GM20000 (cell line): ENCODE measurements around the gene CD48.

Experiments
- DNase-seq: peaks from one replicate; pipeline ENCODE4 v3.0.0; 2012; ENCODE audit warnings: low spot score
- TF ChIP-seq, protein P1 (sequence below): IDR thresholded peaks from 2 replicates; pipeline ENCODE4 v1.5.1; 2012; ENCODE audit warnings: mild to moderate bottlenecking, control low read depth; ENCODE audit errors: extremely low read depth, missing control alignments

CD48 gene

DNA sequence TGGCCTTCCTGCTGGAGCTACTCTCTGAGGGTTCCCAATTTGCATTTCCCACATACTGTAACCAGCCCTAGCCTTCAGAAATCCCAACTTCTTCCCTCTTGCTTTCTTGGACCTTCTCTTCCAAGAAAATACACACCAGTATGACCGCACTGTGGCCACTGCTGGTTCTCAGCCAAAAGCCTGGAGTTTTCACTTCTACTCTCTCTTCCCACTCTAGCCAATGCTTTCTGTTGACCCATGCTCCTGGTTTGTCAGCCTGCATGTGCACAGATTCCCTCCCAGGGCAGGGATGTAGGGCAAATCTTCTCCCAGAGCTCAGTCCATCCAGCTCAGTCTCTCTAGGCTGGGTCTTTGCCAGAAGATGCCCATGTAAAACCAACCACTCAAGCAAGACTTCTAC lies 65.4 kb downstream of the CD48 start:
- TF ChIP-seq, protein P1, sequence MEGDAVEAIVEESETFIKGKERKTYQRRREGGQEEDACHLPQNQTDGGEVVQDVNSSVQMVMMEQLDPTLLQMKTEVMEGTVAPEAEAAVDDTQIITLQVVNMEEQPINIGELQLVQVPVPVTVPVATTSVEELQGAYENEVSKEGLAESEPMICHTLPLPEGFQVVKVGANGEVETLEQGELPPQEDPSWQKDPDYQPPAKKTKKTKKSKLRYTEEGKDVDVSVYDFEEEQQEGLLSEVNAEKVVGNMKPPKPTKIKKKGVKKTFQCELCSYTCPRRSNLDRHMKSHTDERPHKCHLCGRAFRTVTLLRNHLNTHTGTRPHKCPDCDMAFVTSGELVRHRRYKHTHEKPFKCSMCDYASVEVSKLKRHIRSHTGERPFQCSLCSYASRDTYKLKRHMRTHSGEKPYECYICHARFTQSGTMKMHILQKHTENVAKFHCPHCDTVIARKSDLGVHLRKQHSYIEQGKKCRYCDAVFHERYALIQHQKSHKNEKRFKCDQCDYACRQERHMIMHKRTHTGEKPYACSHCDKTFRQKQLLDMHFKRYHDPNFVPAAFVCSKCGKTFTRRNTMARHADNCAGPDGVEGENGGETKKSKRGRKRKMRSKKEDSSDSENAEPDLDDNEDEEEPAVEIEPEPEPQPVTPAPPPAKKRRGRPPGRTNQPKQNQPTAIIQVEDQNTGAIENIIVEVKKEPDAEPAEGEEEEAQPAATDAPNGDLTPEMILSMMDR: no peak
- no peak for DNase-seq

DNA sequence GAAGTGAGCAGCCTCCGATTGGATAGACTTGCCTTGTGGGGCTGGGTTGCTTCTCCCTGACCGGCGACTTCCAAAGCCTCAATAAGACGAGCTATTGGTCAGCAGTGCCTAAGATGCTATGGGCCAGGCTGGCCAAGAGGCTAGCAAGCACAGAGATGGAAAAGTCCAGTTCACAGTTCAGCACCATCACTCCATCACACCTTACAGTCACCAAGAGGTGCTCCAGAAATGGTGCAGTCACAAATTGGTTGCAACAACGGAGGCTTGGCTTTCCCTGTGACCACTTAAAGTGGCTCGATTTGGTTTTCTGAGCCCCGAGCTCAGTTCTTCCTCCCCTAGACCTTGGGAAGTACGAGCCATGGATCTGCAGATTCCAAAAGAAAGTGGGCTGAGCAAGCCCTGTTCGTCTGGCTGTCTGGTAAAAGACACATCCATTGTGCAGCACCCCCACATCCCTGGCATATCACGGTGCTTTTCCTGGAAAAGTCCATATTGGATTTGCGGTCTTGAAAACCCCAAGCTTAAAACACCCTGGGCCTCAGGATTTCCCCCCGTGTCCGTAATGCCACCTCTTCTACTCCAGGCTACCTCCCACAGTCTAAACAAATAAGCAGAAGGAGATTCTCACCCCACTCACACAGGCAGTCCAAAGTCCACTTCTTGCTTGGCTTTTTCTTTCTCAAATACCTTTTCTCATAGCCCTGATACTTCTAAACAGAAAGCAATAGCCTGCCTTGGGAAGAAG lies 66.1 kb downstream of the CD48 start:
- TF ChIP-seq, protein P1: no peak
- no peak for DNase-seq

DNA sequence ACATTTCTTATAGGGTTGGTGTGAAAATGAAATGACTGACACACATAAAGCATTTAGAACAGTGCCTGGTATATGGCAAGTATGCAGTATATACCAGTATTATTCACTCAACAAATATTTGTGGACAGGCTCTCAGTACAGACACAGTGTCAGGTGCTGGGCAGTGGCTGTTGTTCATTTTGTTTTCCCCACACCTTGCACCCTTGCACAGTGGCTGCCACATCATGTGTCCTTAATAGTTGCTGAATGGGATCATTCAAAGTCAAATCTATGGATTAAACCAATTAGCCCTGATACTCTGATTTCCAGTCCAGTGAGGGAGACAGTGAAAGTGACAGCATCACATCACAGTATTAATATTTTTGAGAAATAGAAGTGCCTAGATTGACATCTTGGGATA lies 67.2 kb downstream of the CD48 start:
- no peak for DNase-seq
- TF ChIP-seq, protein P1: no peak

DNA sequence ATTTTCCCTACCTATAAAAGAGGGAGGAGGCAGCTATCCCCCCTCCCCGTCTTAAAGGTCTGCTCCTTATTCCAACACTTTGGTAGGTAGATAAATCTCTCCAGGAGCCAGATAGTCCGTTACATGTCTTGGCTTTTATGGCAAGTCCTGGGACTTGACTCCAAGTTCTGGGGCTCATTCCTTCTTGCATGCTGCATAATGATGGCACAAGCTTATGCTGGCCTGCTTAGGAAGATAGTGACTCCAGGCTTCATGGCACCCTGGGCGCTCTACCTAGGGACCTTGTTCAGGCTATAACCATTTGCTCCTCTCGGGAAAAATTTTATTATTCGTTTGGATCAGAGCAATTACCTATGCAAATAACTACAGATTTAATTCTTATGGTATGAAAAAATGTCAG lies 68.5 kb downstream of the CD48 start:
- no peak for DNase-seq
- TF ChIP-seq, protein P1: no peak

DNA sequence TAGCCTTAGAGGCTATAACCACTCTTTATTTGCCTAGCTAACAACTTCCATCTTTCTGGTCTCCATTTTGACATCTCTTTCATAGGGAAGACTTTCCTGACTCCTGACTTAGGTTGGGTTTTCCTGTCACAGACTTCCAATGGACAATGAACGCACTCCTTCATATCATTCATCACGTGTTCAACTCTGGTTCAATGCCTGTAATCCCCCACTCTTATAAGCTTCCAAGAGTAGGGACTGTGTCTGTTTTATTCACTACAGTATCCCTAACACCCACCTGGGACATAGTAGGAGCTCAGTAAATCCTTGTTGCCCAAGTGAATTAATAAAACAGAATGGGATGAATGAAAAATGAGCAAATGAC lies 69.4 kb downstream of the CD48 start:
- no peak for DNase-seq
- TF ChIP-seq, protein P1: no peak

DNA sequence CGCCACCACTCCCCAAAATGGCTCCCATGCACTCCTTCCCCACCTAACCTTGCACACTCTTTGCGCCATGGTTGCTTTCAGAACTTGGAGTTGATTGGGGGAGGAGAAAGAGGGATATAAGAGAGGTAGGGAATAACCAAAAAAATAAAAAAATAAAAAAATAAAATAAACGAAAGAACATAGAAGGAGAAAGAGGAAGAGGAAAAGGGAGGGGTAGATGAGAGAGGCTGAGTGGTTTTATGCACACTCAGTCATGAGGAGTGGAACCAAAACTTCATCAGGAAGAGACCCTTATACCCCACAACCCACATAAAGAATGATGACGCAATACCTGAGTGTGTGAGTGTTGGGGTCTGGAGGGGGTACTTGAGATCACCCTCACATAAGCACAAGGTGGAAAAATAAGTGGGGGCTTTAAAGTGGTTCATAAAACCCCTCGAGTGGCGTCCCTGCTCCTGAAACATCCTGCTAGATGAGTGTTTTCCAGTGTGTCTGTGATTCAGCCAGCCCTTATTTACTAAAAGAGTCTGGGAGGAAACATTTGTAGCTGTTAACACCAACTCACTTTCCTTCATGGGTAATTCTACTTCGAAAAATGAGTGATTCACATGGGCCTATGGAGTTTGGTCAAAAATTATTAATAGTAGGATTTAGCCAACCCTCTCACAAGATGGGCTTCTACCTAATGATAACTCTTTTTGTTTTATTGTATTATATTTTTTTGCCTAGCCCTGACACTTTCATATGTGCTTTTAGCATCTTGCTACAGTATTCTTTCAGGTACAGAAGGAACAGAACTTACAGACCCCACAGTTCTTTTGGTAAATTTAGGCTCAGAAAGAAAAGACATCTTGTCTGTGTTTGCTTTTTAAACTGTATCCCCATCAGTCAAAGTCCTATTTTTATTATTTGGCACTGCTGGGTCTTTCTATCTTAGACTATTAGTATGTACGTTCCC lies 70.0 kb downstream of the CD48 start:
- DNase-seq: no peak
- TF ChIP-seq, protein P1: no peak

DNA sequence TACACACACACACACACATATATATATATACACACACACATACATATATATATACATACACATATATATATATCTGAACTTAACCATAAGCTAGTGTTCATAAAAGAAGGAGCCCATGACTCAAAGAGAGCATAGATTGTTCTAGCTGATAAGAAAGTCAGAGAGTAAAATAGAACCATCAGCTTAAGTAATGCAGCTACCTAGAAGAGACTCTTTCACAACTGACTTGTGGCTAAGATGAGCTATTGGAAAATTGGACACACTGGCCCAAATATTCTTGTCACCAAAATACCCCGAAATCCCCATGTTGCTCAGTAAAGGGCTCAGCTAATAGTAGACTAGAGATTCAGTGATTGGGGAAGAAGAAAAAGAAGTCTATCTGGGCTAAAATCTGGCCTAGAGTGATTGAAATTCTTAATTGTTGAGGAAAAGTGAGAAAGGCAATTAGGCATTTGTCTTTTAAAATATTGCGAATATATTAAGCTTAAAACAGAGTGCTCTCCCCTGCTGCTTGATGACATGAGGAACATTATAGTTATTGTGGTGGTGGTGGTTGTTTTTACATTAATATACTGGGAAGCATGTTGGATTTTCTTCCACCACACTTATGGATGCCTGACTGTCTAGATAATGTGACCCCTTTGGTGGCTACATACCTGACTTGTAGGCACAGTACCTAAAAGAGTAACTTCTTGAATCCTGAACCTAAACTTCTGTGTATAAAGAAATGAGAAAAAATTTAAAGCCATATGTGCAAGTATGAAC lies 71.1 kb downstream of the CD48 start:
- no peak for DNase-seq
- TF ChIP-seq, protein P1: no peak
